Neutrophil (primary cell): ENCODE measurements around the gene ADD3.

ENCODE experiments used
- H3K27ac ChIP-seq: fragments of 200-600 bp; sonication (generic); 2 replicates; pipeline ENCODE4 v1.5.1; 2016; ENCODE audit warnings: mild to moderate bottlenecking, moderate library complexity
- H3K27me3 ChIP-seq: fragments of 200-600 bp; sonication (generic); 2 replicates; pipeline ENCODE4 v1.6.0; 2016; ENCODE audit warnings: mild to moderate bottlenecking
- H3K36me3 ChIP-seq: fragments of 200-600 bp; sonication (generic); 2 replicates; pipeline ENCODE4 v1.5.1; 2017
- H3K4me1 ChIP-seq, 2 experiments: fragments of 200-600 bp in 1 of 2; sonication (generic) in 1 of 2; 1 replicate in 1 of 2; 2 replicates in 1 of 2; pipeline versions ENCODE4 v1.5.1 to v1.6.1; 2013 to 2016; ENCODE audit warnings: low read depth in 1 of 2, low read length in 1 of 2, mild to moderate bottlenecking in 1 of 2, moderate library complexity in 1 of 2; ENCODE audit not compliant: control insufficient read depth in 1 of 2, insufficient read depth in 1 of 2
- H3K4me3 ChIP-seq, 2 experiments: fragments of 200-600 bp in 1 of 2; sonication (generic) in 1 of 2; 1 replicate in 1 of 2; 2 replicates in 1 of 2; pipeline ENCODE4 v1.5.1; 2013 to 2016; ENCODE audit warnings: low read depth in 1 of 2, low read length in 1 of 2, mild to moderate bottlenecking in 1 of 2, moderate library complexity in 1 of 2
- H3K9me3 ChIP-seq: fragments of 200-600 bp; sonication (generic); 2 replicates; pipeline ENCODE4 v1.5.1; 2016
- TF ChIP-seq, protein P1 (sequence below): fragments of 200-600 bp; sonication (generic); IDR thresholded peaks from 2 replicates; pipeline ENCODE4 v1.5.1; 2016; ENCODE audit warnings: antibody characterized with exemption

The ADD3 gene

DNA sequence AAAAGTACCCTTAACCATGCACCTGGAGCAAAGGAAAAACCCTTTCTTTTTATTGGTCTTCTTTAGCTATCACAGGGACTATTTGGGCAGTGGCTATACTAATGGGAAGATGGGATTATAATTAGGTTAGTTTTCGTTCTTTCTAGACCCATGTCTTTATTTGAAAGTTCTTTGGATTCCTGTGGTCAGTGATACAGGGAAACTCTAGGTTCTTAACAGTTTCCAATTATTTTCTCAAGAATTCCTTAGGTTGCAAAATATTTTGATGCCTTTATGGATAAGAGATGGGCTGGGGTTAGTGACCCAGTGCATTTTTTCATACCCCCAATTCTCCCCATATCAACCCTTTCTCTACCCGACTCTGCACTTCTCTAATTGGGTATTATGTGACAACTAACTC lies 49.0 kb downstream of the ADD3 start:
- Histone ChIP-seq H3K4me1 (peaks cover 12 to 18% of the 10 kb centered on the region in 2 experiments), H3K27ac (no peak overlapping the region), H3K9me3 (no peaks in the 10 kb centered on the region), H3K4me3 (no peak overlapping the region), H3K36me3 (no peaks in the 10 kb centered on the region), H3K27me3 (no peaks in the 10 kb centered on the region)
- TF ChIP-seq, protein P1, sequence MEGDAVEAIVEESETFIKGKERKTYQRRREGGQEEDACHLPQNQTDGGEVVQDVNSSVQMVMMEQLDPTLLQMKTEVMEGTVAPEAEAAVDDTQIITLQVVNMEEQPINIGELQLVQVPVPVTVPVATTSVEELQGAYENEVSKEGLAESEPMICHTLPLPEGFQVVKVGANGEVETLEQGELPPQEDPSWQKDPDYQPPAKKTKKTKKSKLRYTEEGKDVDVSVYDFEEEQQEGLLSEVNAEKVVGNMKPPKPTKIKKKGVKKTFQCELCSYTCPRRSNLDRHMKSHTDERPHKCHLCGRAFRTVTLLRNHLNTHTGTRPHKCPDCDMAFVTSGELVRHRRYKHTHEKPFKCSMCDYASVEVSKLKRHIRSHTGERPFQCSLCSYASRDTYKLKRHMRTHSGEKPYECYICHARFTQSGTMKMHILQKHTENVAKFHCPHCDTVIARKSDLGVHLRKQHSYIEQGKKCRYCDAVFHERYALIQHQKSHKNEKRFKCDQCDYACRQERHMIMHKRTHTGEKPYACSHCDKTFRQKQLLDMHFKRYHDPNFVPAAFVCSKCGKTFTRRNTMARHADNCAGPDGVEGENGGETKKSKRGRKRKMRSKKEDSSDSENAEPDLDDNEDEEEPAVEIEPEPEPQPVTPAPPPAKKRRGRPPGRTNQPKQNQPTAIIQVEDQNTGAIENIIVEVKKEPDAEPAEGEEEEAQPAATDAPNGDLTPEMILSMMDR = no peak

DNA sequence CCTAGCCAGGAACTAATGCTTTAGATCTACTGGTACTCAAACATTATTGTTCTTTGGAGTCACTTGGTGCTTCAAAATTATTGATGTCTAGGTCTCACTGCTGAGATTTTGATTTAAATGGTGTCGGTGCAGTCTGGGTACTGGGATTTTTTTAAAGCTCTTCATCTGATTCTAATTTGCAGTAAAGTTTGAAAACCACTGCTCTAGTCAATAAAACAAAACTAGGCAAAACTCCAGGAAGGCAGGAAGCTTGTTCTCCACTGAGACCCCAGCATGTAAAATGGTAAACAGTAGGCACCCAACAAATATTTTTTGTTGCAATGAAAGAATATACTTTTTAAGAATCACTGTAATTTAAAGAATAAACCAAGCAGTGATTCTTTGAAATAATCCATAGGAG lies 49.7 kb downstream of the ADD3 start:
- H3K4me3 ChIP-seq = no peak overlapping the region
- H3K4me1 ChIP-seq = peaks cover 12 to 16% of the 10 kb centered on the region in 2 experiments
- H3K27ac ChIP-seq = peak overlapping the region; percentile 13
- no peaks in the 10 kb centered on the region for H3K27me3 ChIP-seq
- TF ChIP-seq, protein P1 = no peak
- no peaks in the 10 kb centered on the region for H3K36me3 ChIP-seq
- H3K9me3 ChIP-seq = no peaks in the 10 kb centered on the region

- Histone ChIP-seq H3K27me3 (no peaks in the 10 kb centered on the region), H3K36me3 (no peaks in the 10 kb centered on the region), H3K4me3 (peak overlapping the region in 1 of 2 experiments; percentile 27), H3K4me1 (peaks cover 12 to 16% of the 10 kb centered on the region in 2 experiments), H3K27ac (peak overlapping the region; percentile 67), H3K9me3 (no peaks in the 10 kb centered on the region)
- TF ChIP-seq, protein P1 = no peak
These were observed 50.4 kb downstream of the ADD3 start for GRCh38 chr10:110058212-110058611.

GRCh38 chr10:110059925-110060324 lies 52.1 kb downstream of the ADD3 start:
- Histone ChIP-seq H3K27me3 (no peaks in the 10 kb centered on the region), H3K4me1 (peaks cover 12 to 16% of the 10 kb centered on the region in 2 experiments), H3K36me3 (no peaks in the 10 kb centered on the region), H3K4me3 (no peak overlapping the region), H3K27ac (no peak overlapping the region), H3K9me3 (no peaks in the 10 kb centered on the region)
- TF ChIP-seq, protein P1 = no peak

- TF ChIP-seq, protein P1 = no peak
- peaks cover 12 to 16% of the 10 kb centered on the region in 2 experiments for H3K4me1 ChIP-seq
- H3K36me3 ChIP-seq = no peaks in the 10 kb centered on the region
- H3K27ac ChIP-seq = no peak overlapping the region
- H3K27me3 ChIP-seq = no peaks in the 10 kb centered on the region
- H3K9me3 ChIP-seq = no peaks in the 10 kb centered on the region
- H3K4me3 ChIP-seq = no peak overlapping the region
These were observed 53.9 kb downstream of the ADD3 start for GRCh38 chr10:110061687-110062086.

- TF ChIP-seq, protein P1 = no peak
- no peaks in the 10 kb centered on the region for H3K9me3 ChIP-seq
- no peaks in the 10 kb centered on the region for H3K27me3 ChIP-seq
- H3K27ac ChIP-seq = no peak overlapping the region
- peaks cover 19 to 31% of the 10 kb centered on the region in 2 experiments for H3K4me1 ChIP-seq
- H3K4me3 ChIP-seq = no peak overlapping the region
- H3K36me3 ChIP-seq = no peaks in the 10 kb centered on the region
These were observed 57.5 kb downstream of the ADD3 start for GRCh38 chr10:110065269-110065668.
